Urinary bladder (tissue), 2 donors: ENCODE data around the gene SOHLH1. TPM values are rescaled to one million over a fixed set of nuclear protein-coding genes. Genes with fewer than 3 reads are reported as not detected.

ENCODE experiments used
- polyA plus RNA-seq: library from polyadenylated mRNA; stranded (reverse); fragments of 200-250 nt; gene quantifications from one replicate; pipeline ENCODE4 v1.2.3, GENCODE V29; 2013
- total RNA-seq: library from RNA; depleted of rRNA; stranded (reverse); fragments of >200 nt; gene quantifications from one replicate; pipeline ENCODE4 v1.2.3, GENCODE V29; 2014
- donor health status: healthy.

Gene SOHLH1
- total and polyA plus RNA-seq, 2 donors = not detected

Other genes starting within 250 kb of the SOHLH1 start
- 8.9 TPM for gene PPP1R26, start 219.7 kb downstream of the SOHLH1 start, total RNA-seq
- gene PPP1R26, start 219.7 kb downstream of the SOHLH1 start, polyA plus RNA-seq = 14.1 TPM
- gene MRPS2, start 198.8 kb downstream of the SOHLH1 start, total RNA-seq = 8.6 TPM
- gene MRPS2, start 198.8 kb downstream of the SOHLH1 start, polyA plus RNA-seq = 56.7 TPM
- not detected for gene LCN1, start 178.0 kb downstream of the SOHLH1 start, total RNA-seq
- not detected for gene LCN1, start 178.0 kb downstream of the SOHLH1 start, polyA plus RNA-seq
- not detected for gene OBP2A, start 153.4 kb downstream of the SOHLH1 start, total RNA-seq
- gene OBP2A, start 153.4 kb downstream of the SOHLH1 start, polyA plus RNA-seq = not detected
- gene PAEP, start 137.7 kb downstream of the SOHLH1 start, total RNA-seq = not detected
- not detected for gene PAEP, start 137.7 kb downstream of the SOHLH1 start, polyA plus RNA-seq
- not detected for gene GLT6D1, start 59.9 kb downstream of the SOHLH1 start, total RNA-seq
- not detected for gene GLT6D1, start 59.9 kb downstream of the SOHLH1 start, polyA plus RNA-seq
- not detected for gene LCN9, start 36.2 kb downstream of the SOHLH1 start, total RNA-seq
- not detected for gene LCN9, start 36.2 kb downstream of the SOHLH1 start, polyA plus RNA-seq
- gene KCNT1, start 2.7 kb upstream of the SOHLH1 start, total RNA-seq = 0.58 TPM
- gene KCNT1, start 2.7 kb upstream of the SOHLH1 start, polyA plus RNA-seq = 0.37 TPM
- gene CAMSAP1, start 208.1 kb upstream of the SOHLH1 start, total RNA-seq = 27.9 TPM
- 14.9 TPM for gene CAMSAP1, start 208.1 kb upstream of the SOHLH1 start, polyA plus RNA-seq